SK-N-SH (cell line): ENCODE measurements around the gene TMEM140. TPM values are rescaled to one million over a fixed set of nuclear protein-coding genes. Genes with fewer than 3 reads are reported as not detected.

Source experiments
- CTCF ChIA-PET: fragments of 300-600, 350-600 bp; formaldehyde crosslinking; extraction: SDS; loops from one replicate; lab custom pipeline; 2021; lab: Yijun Ruan, JAX
- POLR2A ChIA-PET: fragments of 350-600 bp; sonication (Branson Sonifier 250); formaldehyde crosslinking; extraction: SDS; loops from one replicate; lab custom pipeline; 2020; ENCODE audit warnings: antibody characterized with exemption, inconsistent platforms; lab: Yijun Ruan, JAX
- DNase-seq: peaks from one replicate; pipeline ENCODE4 v3.0.0; 2012
- H2AFZ ChIP-seq: fragments of 200-600 bp; sonication (generic); 2 replicates; pipeline ENCODE4 v1.8.1; 2016; ENCODE audit warnings: antibody characterized with exemption, mild to moderate bottlenecking, low read depth
- H3F3A ChIP-seq: fragments of 200-600 bp; sonication (generic); replicated peaks from 2 replicates; pipeline ENCODE3; 2016; ENCODE audit warnings: antibody characterized with exemption, mild to moderate bottlenecking; ENCODE audit not compliant: insufficient read depth
- H3K27ac ChIP-seq, 2 experiments: fragments of 200-500 bp in 1 of 2; fragments of 200-600 bp in 1 of 2; sonication (Bioruptor generic) in 1 of 2; sonication (generic), shearing (Covaris generic) in 1 of 2; 2 replicates each; pipeline versions ENCODE4 v1.5.1 to v1.6.1; 2014 to 2016; ENCODE audit warnings: low read depth in 2 of 2, inconsistent platforms in 1 of 2, low read length in 1 of 2, mild to moderate bottlenecking in 1 of 2, mixed read lengths in 1 of 2
- H3K27me3 ChIP-seq: fragments of 200-600 bp; sonication (generic), shearing (Covaris generic); 2 replicates; pipeline ENCODE4 v1.6.1; 2016; ENCODE audit warnings: mixed run types; ENCODE audit not compliant: insufficient read depth
- H3K36me3 ChIP-seq, 2 experiments: fragments of 200-500 bp in 1 of 2; fragments of 200-600 bp in 1 of 2; sonication (Bioruptor generic) in 1 of 2; sonication (generic) in 1 of 2; replicated peaks in 1 of 2; 2 replicates each; pipeline versions ENCODE3 to v1.5.1; 2014 to 2016; ENCODE audit warnings: low read length in 1 of 2, mild to moderate bottlenecking in 1 of 2; ENCODE audit not compliant: insufficient read depth in 2 of 2, control insufficient read depth in 1 of 2
- H3K4me1 ChIP-seq, 2 experiments: fragments of 200-500 bp in 1 of 2; fragments of 200-600 bp in 1 of 2; sonication (Bioruptor generic) in 1 of 2; sonication (generic), shearing (Covaris generic) in 1 of 2; 2 replicates each; pipeline versions ENCODE4 v1.5.1 to v1.6.1; 2014 to 2016; ENCODE audit warnings: low read depth in 1 of 2, low read length in 1 of 2, mixed run types in 1 of 2; ENCODE audit not compliant: insufficient read depth in 2 of 2, control insufficient read depth in 1 of 2
- H3K4me2 ChIP-seq: fragments of 200-600 bp; sonication (generic), shearing (Covaris generic); 2 replicates; pipeline ENCODE4 v1.6.1; 2017; ENCODE audit warnings: mixed run types
- H3K4me3 ChIP-seq, 2 experiments: fragments of 200-500 bp in 1 of 2; fragments of 200-600 bp in 1 of 2; sonication (Bioruptor generic) in 1 of 2; sonication (generic), shearing (Covaris generic) in 1 of 2; 2 replicates each; pipeline versions ENCODE4 v1.5.1 to v1.8.1; 2014 to 2016; ENCODE audit warnings: low read depth in 2 of 2, inconsistent platforms in 1 of 2, low read length in 1 of 2, mild to moderate bottlenecking in 1 of 2, mixed read lengths in 1 of 2, moderate library complexity in 1 of 2
- H3K79me2 ChIP-seq: fragments of 200-600 bp; sonication (generic); 2 replicates; pipeline ENCODE4 v1.8.1; 2017; ENCODE audit warnings: mild to moderate bottlenecking; ENCODE audit not compliant: insufficient read depth
- H3K9ac ChIP-seq: fragments of 200-600 bp; sonication (generic); 2 replicates; pipeline ENCODE4 v1.6.1; 2017; ENCODE audit warnings: mixed run types
- H3K9me2 ChIP-seq: fragments of 200-600 bp; sonication (generic); 2 replicates; pipeline ENCODE4 v1.6.1; 2017; ENCODE audit warnings: mixed run types
- H3K9me3 ChIP-seq: fragments of 200-600 bp; sonication (generic); 2 replicates; pipeline ENCODE4 v1.6.1; 2017; ENCODE audit warnings: mixed run types, mild to moderate bottlenecking, moderate library complexity
- H4K20me1 ChIP-seq: fragments of 200-600 bp; sonication (generic); 2 replicates; pipeline ENCODE4 v1.6.1; 2017; ENCODE audit warnings: mild to moderate bottlenecking, mixed run types; ENCODE audit not compliant: insufficient read depth
- EP300 ChIP-seq, 2 experiments: IDR thresholded peaks; 2 replicates each; pipeline versions ENCODE4 v1.4.0 to v1.6.1; 2012; ENCODE audit warnings: borderline replicate concordance in 1 of 2, low read depth in 1 of 2, low read length in 1 of 2
- EZH2phosphoT487 ChIP-seq: fragments of 200-600 bp; sonication (generic); IDR thresholded peaks from 2 replicates; pipeline ENCODE4 v1.6.1; 2017; ENCODE audit warnings: low read depth, mixed run types, mild to moderate bottlenecking, antibody characterized with exemption, moderate library complexity, borderline replicate concordance
- FOXJ3 ChIP-seq: sonication (generic); formaldehyde crosslinking; IDR thresholded peaks from 2 replicates; pipeline ENCODE4 v1.5.1; 2020; ENCODE audit warnings: mild to moderate bottlenecking, missing genetic modification reagents
- GABPA ChIP-seq: IDR thresholded peaks from 2 replicates; pipeline ENCODE4 v1.4.0; 2012; ENCODE audit warnings: low read depth, mild to moderate bottlenecking
- JUND ChIP-seq: IDR thresholded peaks from 2 replicates; pipeline ENCODE4 v1.4.0; 2012
- MEF2A ChIP-seq: IDR thresholded peaks from 2 replicates; pipeline ENCODE4 v1.4.0; 2012; ENCODE audit warnings: low read depth, borderline replicate concordance
- NRF1 ChIP-seq: IDR thresholded peaks from 2 replicates; pipeline ENCODE4 v1.6.1; 2012; ENCODE audit warnings: low read depth, mild to moderate bottlenecking, low read length
- POLR2AphosphoS5 ChIP-seq: IDR thresholded peaks from 2 replicates; pipeline ENCODE4 v1.6.1; 2012; ENCODE audit warnings: low read depth, low read length
- RXRA ChIP-seq: IDR thresholded peaks from 2 replicates; pipeline ENCODE4 v1.4.0; 2012; ENCODE audit warnings: low read depth, mild to moderate bottlenecking, borderline replicate concordance
- SIN3A ChIP-seq: IDR thresholded peaks from 2 replicates; pipeline ENCODE4 v1.6.1; 2012; ENCODE audit warnings: low read depth, mild to moderate bottlenecking, low read length, moderate library complexity, borderline replicate concordance
- SMC3 ChIP-seq: IDR thresholded peaks from 2 replicates; pipeline ENCODE4 v1.6.1; 2012; ENCODE audit warnings: low read depth, low read length, improper control_type of control experiment
- TAF1 ChIP-seq: IDR thresholded peaks from 2 replicates; pipeline ENCODE4 v1.6.1; 2012; ENCODE audit warnings: low read depth, mild to moderate bottlenecking, low read length, moderate library complexity, borderline replicate concordance
- TCF12 ChIP-seq: IDR thresholded peaks from 2 replicates; pipeline ENCODE4 v1.4.0; 2012
- WGBS: methylation state at CpG from one replicate; pipeline ENCODE4 v1.1.6; 2017; ENCODE audit warnings: low lambda C conversion rate; 5-methylcytosine and 5-hydroxymethylcytosine counted together
- polyA plus RNA-seq, 3 experiments: library from polyadenylated mRNA; depleted of rRNA; stranded (reverse); fragments of >200 nt; gene quantifications; 2 replicates each; pipeline ENCODE4 v1.2.3, GENCODE V29; 2012
- TF ChIP-seq, protein P1 (sequence below): IDR thresholded peaks from 2 replicates; pipeline ENCODE4 v1.6.1; 2012; ENCODE audit warnings: mild to moderate bottlenecking, low read depth, low read length, moderate library complexity
- TF ChIP-seq, protein P2 (sequence below): IDR thresholded peaks from 2 replicates; pipeline ENCODE4 v1.4.0; 2012; ENCODE audit warnings: low read depth

TMEM140 gene
- polyA plus RNA-seq, 1 of the 3 experiments (the other 2 are of a cell fraction), result 0.12 TPM

DNA sequence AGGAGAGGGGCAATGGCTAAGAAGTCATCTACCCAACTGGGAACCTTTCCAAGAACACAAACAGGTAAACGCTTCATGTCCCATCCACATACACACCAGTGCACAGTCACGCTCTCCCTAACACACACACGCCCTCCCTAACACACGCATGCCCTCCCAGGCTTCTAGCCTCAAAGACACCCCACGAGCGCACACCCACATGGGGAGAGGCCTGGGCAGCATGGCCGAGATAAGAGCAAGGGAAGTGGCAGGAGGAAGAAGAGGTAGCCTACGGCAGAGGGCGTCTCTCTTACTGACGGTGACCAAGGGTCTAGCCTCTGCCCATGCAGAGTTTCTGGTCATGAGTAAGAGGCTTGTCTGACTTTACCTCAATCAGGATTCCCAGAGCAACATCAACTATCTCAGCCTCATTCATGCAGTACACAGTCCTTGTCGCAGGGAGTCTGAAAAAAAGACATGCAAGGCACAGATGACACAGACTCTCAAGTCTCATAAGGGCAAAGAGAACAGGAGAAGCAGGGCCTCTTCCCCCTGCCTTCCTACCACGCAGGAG, 19.6 kb downstream of the TMEM140 start:
- H3K79me2 ChIP-seq, result peaks cover 30% of the 10 kb centered on the region
- no peak overlapping the region for H2AFZ ChIP-seq
- H3F3A ChIP-seq, result peaks cover 13% of the 10 kb centered on the region
- no peaks in the 10 kb centered on the region for H4K20me1 ChIP-seq
- no peak overlapping the region for H3K4me2 ChIP-seq
- POLR2A ChIA-PET, result no interaction called here
- H3K4me3 ChIP-seq, result no peak overlapping the region
- 92% methylated on average over 12 of the region's 12 CpGs for WGBS
- CTCF ChIA-PET, result no interaction called here
- H3K9me3 ChIP-seq, result no peaks in the 10 kb centered on the region
- H3K27ac ChIP-seq, result no peak overlapping the region
- peaks cover 3 to 24% of the 10 kb centered on the region in 2 experiments; a peak in 3 of 4 replicates for H3K4me1 ChIP-seq
- peaks cover 44 to 48% of the 10 kb centered on the region in 2 experiments for H3K36me3 ChIP-seq
- H3K9me2 ChIP-seq, result no peaks in the 10 kb centered on the region
- TF ChIP-seq MEF2A (no peak), GABPA (no peak), TCF12 (no peak), TAF1 (no peak), SMC3 (no peak), EP300 (IDR thresholded peaks at IDR 0.05; ENCODE audit: borderline replicate concordance in 1 of 2, low read depth in 1 of 2, low read length in 1 of 2) (no peak), FOXJ3 (CRISPR knock-in tag) (no peak), NRF1 (no peak), JUND (no peak), SIN3A (no peak), RXRA (no peak), EZH2phosphoT487 (no peak)
- TF ChIP-seq, protein P1, sequence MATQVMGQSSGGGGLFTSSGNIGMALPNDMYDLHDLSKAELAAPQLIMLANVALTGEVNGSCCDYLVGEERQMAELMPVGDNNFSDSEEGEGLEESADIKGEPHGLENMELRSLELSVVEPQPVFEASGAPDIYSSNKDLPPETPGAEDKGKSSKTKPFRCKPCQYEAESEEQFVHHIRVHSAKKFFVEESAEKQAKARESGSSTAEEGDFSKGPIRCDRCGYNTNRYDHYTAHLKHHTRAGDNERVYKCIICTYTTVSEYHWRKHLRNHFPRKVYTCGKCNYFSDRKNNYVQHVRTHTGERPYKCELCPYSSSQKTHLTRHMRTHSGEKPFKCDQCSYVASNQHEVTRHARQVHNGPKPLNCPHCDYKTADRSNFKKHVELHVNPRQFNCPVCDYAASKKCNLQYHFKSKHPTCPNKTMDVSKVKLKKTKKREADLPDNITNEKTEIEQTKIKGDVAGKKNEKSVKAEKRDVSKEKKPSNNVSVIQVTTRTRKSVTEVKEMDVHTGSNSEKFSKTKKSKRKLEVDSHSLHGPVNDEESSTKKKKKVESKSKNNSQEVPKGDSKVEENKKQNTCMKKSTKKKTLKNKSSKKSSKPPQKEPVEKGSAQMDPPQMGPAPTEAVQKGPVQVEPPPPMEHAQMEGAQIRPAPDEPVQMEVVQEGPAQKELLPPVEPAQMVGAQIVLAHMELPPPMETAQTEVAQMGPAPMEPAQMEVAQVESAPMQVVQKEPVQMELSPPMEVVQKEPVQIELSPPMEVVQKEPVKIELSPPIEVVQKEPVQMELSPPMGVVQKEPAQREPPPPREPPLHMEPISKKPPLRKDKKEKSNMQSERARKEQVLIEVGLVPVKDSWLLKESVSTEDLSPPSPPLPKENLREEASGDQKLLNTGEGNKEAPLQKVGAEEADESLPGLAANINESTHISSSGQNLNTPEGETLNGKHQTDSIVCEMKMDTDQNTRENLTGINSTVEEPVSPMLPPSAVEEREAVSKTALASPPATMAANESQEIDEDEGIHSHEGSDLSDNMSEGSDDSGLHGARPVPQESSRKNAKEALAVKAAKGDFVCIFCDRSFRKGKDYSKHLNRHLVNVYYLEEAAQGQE, result no peak
- TF ChIP-seq, protein P2, sequence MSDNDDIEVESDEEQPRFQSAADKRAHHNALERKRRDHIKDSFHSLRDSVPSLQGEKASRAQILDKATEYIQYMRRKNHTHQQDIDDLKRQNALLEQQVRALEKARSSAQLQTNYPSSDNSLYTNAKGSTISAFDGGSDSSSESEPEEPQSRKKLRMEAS, result no peak
- TF ChIP-seq, all 33 proteins: peak for 0
- no peak for DNase-seq
- Histone ChIP-seq H3K9ac (no peak overlapping the region), H3K27me3 (no peaks in the 10 kb centered on the region)

GRCh38 chr7:135168001-135168400, 20.1 kb downstream of the TMEM140 start:
- no peak overlapping the region for H3K4me2 ChIP-seq
- H3K4me1 ChIP-seq, result peaks cover 3 to 24% of the 10 kb centered on the region in 2 experiments; a peak in 3 of 4 replicates
- H2AFZ ChIP-seq, result no peak overlapping the region
- H4K20me1 ChIP-seq, result no peaks in the 10 kb centered on the region
- CTCF ChIA-PET, result interaction anchor here (1.2 kb wide), 2 partner anchors 223 to 535 kb away, joined by 3 read pairs; no protein-coding TSS in a partner anchor
- DNase-seq, result no peak
- H3K9ac ChIP-seq, result no peak overlapping the region
- TF ChIP-seq SIN3A, result no peak
- 0 out of 2 replicates have a peak, but pooled peaks have one; percentile 21 for TF ChIP-seq POLR2AphosphoS5
- H3K79me2 ChIP-seq, result peaks cover 30% of the 10 kb centered on the region
- peaks cover 13% of the 10 kb centered on the region for H3F3A ChIP-seq
- no peaks in the 10 kb centered on the region for H3K27me3 ChIP-seq
- no peaks in the 10 kb centered on the region for H3K9me3 ChIP-seq
- H3K36me3 ChIP-seq, result peaks cover 40 to 48% of the 10 kb centered on the region in 2 experiments
- 60% methylated on average over 7 of the region's 9 CpGs for WGBS
- H3K9me2 ChIP-seq, result no peaks in the 10 kb centered on the region
- no peak overlapping the region for H3K4me3 ChIP-seq
- POLR2A ChIA-PET, result no interaction called here
- no peak overlapping the region for H3K27ac ChIP-seq
